HCT116 (cell line): Measurements from ENCODE around the gene TMCO4. TPM values are rescaled to one million over a fixed set of nuclear protein-coding genes. Genes with fewer than 3 reads are reported as not detected.

Experiments used
- ATAC-seq: fragments of 200-7000 bp; cut with Tn5 transposase; 2 replicates; pipeline ENCODE4 v1.9.1; 2020; ENCODE audit warnings: mild to moderate bottlenecking, moderate library complexity
- BruUV-seq: library from RNA; stranded (reverse); fragments of 400-500 nt; replicated peaks from 2 replicates; lab custom pipeline; 2021; lab: Mats Ljungman, UMichigan
- CTCF ChIA-PET: fragments of 300-600 bp; sonication (Branson Sonifier 250); formaldehyde crosslinking; loops from one replicate; lab custom pipeline; 2021; ENCODE audit warnings: antibody characterized with exemption; lab: Charles Lee
- POLR2A ChIA-PET: fragments of 300-600, 350-600 bp; sonication (Branson Sonifier 250); formaldehyde crosslinking; loops from one replicate; lab custom pipeline; 2021; ENCODE audit warnings: antibody characterized with exemption; lab: Charles Lee
- RAD21 ChIA-PET, 2 experiments: fragments of 300-600 bp; sonication (Branson Sonifier 250); formaldehyde crosslinking; loops; one replicate each; lab custom pipeline; 2023; ENCODE audit warnings: low total read pairs in 2 of 2; ENCODE audit not compliant: uncharacterized antibody in 2 of 2, unreplicated experiment in 2 of 2, low non-redundant PET in 1 of 2; lab: Charles Lee
- DNase-seq: peaks from one replicate; pipeline ENCODE4 v3.0.0-alpha.2; 2010; ENCODE audit warnings: low read depth, low spot score
- H2AFZ ChIP-seq: fragments of 200-600 bp; shearing (Covaris generic), sonication (generic); 2 replicates; pipeline ENCODE4 v1.6.1; 2017; ENCODE audit warnings: low read depth, mixed run types, mixed read lengths, antibody characterized with exemption, low read length; ENCODE audit not compliant: poor library complexity, severe bottlenecking
- H3K27ac ChIP-seq: 2 replicates; pipeline ENCODE4 v1.5.1; 2012; ENCODE audit warnings: low read depth, low read length
- H3K27me3 ChIP-seq: fragments of 200-600 bp; sonication (generic); 2 replicates; pipeline ENCODE4 v1.6.1; 2016; ENCODE audit warnings: mixed run types, low read length, mixed read lengths; ENCODE audit not compliant: insufficient read depth
- H3K36me3 ChIP-seq, 2 experiments: fragments of 200-500 bp in 1 of 2; fragments of 200-600 bp in 1 of 2; sonication (Bioruptor generic) in 1 of 2; sonication (generic) in 1 of 2; 2 replicates each; pipeline versions ENCODE4 v1.5.1 to v1.6.1; 2014 to 2016; ENCODE audit warnings: low read length in 2 of 2, inconsistent platforms in 1 of 2, mixed read lengths in 1 of 2, mixed run types in 1 of 2; ENCODE audit not compliant: insufficient read depth in 2 of 2, control insufficient read depth in 1 of 2
- H3K4me1 ChIP-seq, 2 experiments: fragments of 200-600 bp in 1 of 2; sonication (generic) in 1 of 2; 2 replicates each; pipeline versions ENCODE4 v1.5.1 to v1.6.1; 2012 to 2017; ENCODE audit warnings: low read length in 2 of 2, inconsistent platforms in 1 of 2, mild to moderate bottlenecking in 1 of 2, mixed read lengths in 1 of 2, mixed run types in 1 of 2, moderate library complexity in 1 of 2; ENCODE audit not compliant: insufficient read depth in 2 of 2, control insufficient read depth in 1 of 2
- H3K4me2 ChIP-seq: fragments of 200-600 bp; sonication (generic); 2 replicates; pipeline ENCODE4 v1.6.1; 2017; ENCODE audit warnings: mixed run types, low read length, mixed read lengths
- H3K4me3 ChIP-seq, 2 experiments: fragments of 200-600 bp in 1 of 2; sonication (generic) in 1 of 2; replicated peaks in 1 of 2; 2 replicates each; pipeline ENCODE4 v1.5.1; 2011 to 2016; ENCODE audit warnings: low read length in 2 of 2, control low read depth in 1 of 2, low read depth in 1 of 2, mild to moderate bottlenecking in 1 of 2, mixed read lengths in 1 of 2, mixed run types in 1 of 2
- H3K79me2 ChIP-seq: fragments of 200-600 bp; sonication (generic); 2 replicates; pipeline ENCODE4 v1.6.1; 2017; ENCODE audit warnings: mild to moderate bottlenecking, mixed run types, low read length, moderate library complexity, mixed read lengths; ENCODE audit not compliant: insufficient read depth
- H3K9ac ChIP-seq: fragments of 200-600 bp; sonication (generic); 2 replicates; pipeline ENCODE4 v1.6.1; 2016; ENCODE audit warnings: low read length, mixed read lengths
- H3K9me2 ChIP-seq: fragments of 200-600 bp; sonication (generic), shearing (Covaris generic); 2 replicates; pipeline ENCODE4 v1.6.1; 2017; ENCODE audit warnings: mixed run types, mild to moderate bottlenecking, moderate library complexity; ENCODE audit not compliant: insufficient read depth
- H3K9me3 ChIP-seq, 2 experiments: fragments of 200-500 bp in 1 of 2; fragments of 200-600 bp in 1 of 2; sonication (Bioruptor generic) in 1 of 2; sonication (generic) in 1 of 2; 2 replicates each; pipeline ENCODE4 v1.6.1; 2014 to 2017; ENCODE audit warnings: low read length in 2 of 2, mixed read lengths in 2 of 2, inconsistent platforms in 1 of 2, low read depth in 1 of 2, mild to moderate bottlenecking in 1 of 2, mixed run types in 1 of 2, moderate library complexity in 1 of 2; ENCODE audit not compliant: control insufficient read depth in 1 of 2, insufficient read depth in 1 of 2
- H4K20me1 ChIP-seq: fragments of 200-600 bp; sonication (generic), shearing (Covaris generic); 2 replicates; pipeline ENCODE4 v1.6.1; 2017; ENCODE audit warnings: mixed run types, mild to moderate bottlenecking, moderate library complexity; ENCODE audit not compliant: insufficient read depth
- CEBPB ChIP-seq: IDR thresholded peaks from 2 replicates; pipeline ENCODE4 v1.6.1; 2012; ENCODE audit warnings: low read depth
- EGR1 ChIP-seq: IDR thresholded peaks from 2 replicates; pipeline ENCODE4 v1.6.1; 2012; ENCODE audit warnings: low read depth
- EZH2 ChIP-seq: fragments of 200-600 bp; sonication (generic); IDR thresholded peaks from 2 replicates; pipeline ENCODE4 v1.6.1; 2017; ENCODE audit warnings: antibody characterized with exemption, mixed run types
- EZH2phosphoT487 ChIP-seq: fragments of 200-600 bp; IDR thresholded peaks from 2 replicates; pipeline ENCODE4 v1.6.1; 2018; ENCODE audit warnings: antibody characterized with exemption, borderline replicate concordance
- JUND ChIP-seq: IDR thresholded peaks from 2 replicates; pipeline ENCODE4 v1.6.1; 2012
- POLR2A ChIP-seq: IDR thresholded peaks from 2 replicates; pipeline ENCODE4 v1.7.0; 2011; ENCODE audit warnings: borderline replicate concordance; ENCODE audit not compliant: insufficient read depth, insufficient read length; ENCODE audit errors: extremely low read depth
- RAD21 ChIP-seq: IDR thresholded peaks from 2 replicates; pipeline ENCODE4 v1.6.1; 2012; ENCODE audit warnings: low read depth, mild to moderate bottlenecking
- REST ChIP-seq: IDR thresholded peaks from 2 replicates; pipeline ENCODE4 v1.6.1; 2012; ENCODE audit warnings: low read depth
- SRF ChIP-seq: IDR thresholded peaks from 2 replicates; pipeline ENCODE4 v1.6.1; 2012; ENCODE audit warnings: low read depth
- ZBTB33 ChIP-seq: IDR thresholded peaks from 2 replicates; pipeline ENCODE4 v1.6.1; 2011; ENCODE audit warnings: mild to moderate bottlenecking, low read length, moderate library complexity; ENCODE audit not compliant: insufficient replicate concordance; ENCODE audit errors: extremely low read depth
- ZNF274 ChIP-seq: fragments of 200-500 bp; sonication (Bioruptor generic); IDR thresholded peaks from 2 replicates; pipeline ENCODE4 v1.6.1; 2014; ENCODE audit warnings: mild to moderate bottlenecking, low read depth, low read length, inconsistent platforms
- intact Hi-C: fragments of 100-400 bp; cut with micrococcal nuclease; formaldehyde crosslinking; loops from 2 replicates; pipeline ENCODE4 v1.10.0; 2022
- total RNA-seq: library from RNA; stranded (reverse); gene quantifications from one replicate; pipeline ENCODE4 v1.2.1, GENCODE V29; 2021; ENCODE audit not compliant: unreplicated experiment

The TMCO4 gene
- total RNA-seq, 1 experiment from 2014 or later, result 12.7 TPM

DNA sequence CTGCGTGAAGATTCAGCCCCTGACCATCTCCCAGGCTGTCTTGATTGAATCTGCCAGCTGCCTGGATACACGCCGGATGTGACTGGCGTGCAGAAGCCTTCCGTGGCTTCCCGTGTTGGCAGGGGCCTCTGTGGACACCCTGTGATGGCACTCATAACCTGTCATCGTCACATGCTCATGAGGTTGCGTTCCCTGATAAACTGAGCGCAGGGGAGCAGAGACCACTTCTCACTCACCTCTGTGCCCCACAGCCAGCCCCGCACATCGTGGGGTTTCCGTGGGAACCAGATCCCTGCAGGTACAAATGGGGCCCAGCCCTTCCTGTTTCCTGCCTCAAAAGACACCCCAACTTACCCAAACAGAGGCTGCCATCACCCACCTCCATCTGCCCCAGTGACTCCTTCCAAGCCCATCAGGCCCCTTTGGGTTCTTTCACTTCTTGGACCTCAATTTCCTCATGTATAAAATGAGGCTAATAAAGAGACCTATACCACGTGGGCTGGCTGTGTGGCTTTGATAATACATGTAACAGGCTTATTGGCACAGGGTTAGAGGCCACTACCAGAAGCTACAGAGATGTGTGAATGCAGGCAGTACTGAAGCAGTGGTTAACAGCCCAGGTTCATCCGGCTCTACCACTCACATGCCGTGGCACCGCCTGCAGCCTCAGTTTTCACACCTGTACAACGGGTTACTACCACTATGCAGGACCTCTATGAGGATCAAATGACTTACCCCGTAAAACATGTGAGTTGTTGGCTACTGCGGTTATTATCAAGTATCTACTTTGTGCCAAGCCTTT is 111.5 kb downstream of the TMCO4 start:
- Histone ChIP-seq H3K9me2 (no peaks in the 10 kb centered on the region), H3K9ac (no peak overlapping the region), H3K79me2 (no peaks in the 10 kb centered on the region), H3K4me3 (no peak overlapping the region), H3K36me3 (no peaks in the 10 kb centered on the region), H3K4me2 (no peak overlapping the region), H3K4me1 (no peaks in the 10 kb centered on the region), H3K9me3 (no peaks in the 10 kb centered on the region)
- no peak for DNase-seq
- intact Hi-C loops, result no loop called here
- ChIA-PET CTCF (no interaction called here), POLR2A (no interaction called here)
- BruUV-seq, result no TSS peak
- TF ChIP-seq CEBPB (no peak), ZNF274 (no peak), SRF (no peak), EGR1 (no peak), POLR2A (no peak), REST (no peak), EZH2phosphoT487 (no peak), JUND (no peak), EZH2 (no peak), RAD21 (no peak), ZBTB33 (no peak)
- TF ChIP-seq, all 23 proteins: peak for 0
- Histone ChIP-seq H2AFZ (no peak overlapping the region), H4K20me1 (no peaks in the 10 kb centered on the region), H3K27me3 (no peaks in the 10 kb centered on the region), H3K27ac (no peak overlapping the region)
- RAD21 ChIA-PET, result no interaction called here
- ATAC-seq, result no peak
